SJSA1 (cell line): ENCODE measurements around the gene SLC25A26. TPM values are rescaled to one million over a fixed set of nuclear protein-coding genes. Genes with fewer than 3 reads are reported as not detected.

Source experiments
- DNase-seq, 2 experiments: peaks; one replicate each; pipeline ENCODE4 v3.0.0-alpha.2; 2015 to 2020; ENCODE audit warnings: low spot score in 2 of 2, low read depth in 1 of 2
- H3K27ac ChIP-seq: fragments of 250-450 bp; sonication (Bioruptor Pico); 2 replicates; pipeline ENCODE4 v1.5.1; 2020; ENCODE audit warnings: mild to moderate bottlenecking, moderate library complexity
- H3K27me3 ChIP-seq: fragments of 250-450 bp; sonication (Bioruptor Pico); replicated peaks from 2 replicates; pipeline ENCODE4 v1.5.1; 2020; ENCODE audit warnings: mild to moderate bottlenecking, moderate library complexity
- H3K36me3 ChIP-seq: fragments of 250-450 bp; sonication (Bioruptor Pico); 2 replicates; pipeline ENCODE4 v1.5.1; 2020; ENCODE audit warnings: mild to moderate bottlenecking
- H3K4me1 ChIP-seq: fragments of 250-450 bp; sonication (Bioruptor Pico); replicated peaks from 2 replicates; pipeline ENCODE4 v1.6.1; 2021; ENCODE audit warnings: mild to moderate bottlenecking
- H3K4me3 ChIP-seq: fragments of 250-450 bp; sonication (Bioruptor Pico); 2 replicates; pipeline ENCODE4 v1.5.1; 2020; ENCODE audit warnings: mild to moderate bottlenecking
- H3K9me3 ChIP-seq: fragments of 250-450 bp; sonication (Bioruptor Pico); replicated peaks from 2 replicates; pipeline ENCODE4 v1.5.1; 2020; ENCODE audit warnings: mild to moderate bottlenecking
- total RNA-seq: library from RNA; depleted of rRNA; stranded (reverse); fragments of >200 nt; shearing (Covaris generic); gene quantifications from 2 replicates; pipeline ENCODE4 v1.2.3, GENCODE V29; 2014

Gene SLC25A26
- total RNA-seq, 1 experiment from 2014 or later: 16.0 TPM

DNA sequence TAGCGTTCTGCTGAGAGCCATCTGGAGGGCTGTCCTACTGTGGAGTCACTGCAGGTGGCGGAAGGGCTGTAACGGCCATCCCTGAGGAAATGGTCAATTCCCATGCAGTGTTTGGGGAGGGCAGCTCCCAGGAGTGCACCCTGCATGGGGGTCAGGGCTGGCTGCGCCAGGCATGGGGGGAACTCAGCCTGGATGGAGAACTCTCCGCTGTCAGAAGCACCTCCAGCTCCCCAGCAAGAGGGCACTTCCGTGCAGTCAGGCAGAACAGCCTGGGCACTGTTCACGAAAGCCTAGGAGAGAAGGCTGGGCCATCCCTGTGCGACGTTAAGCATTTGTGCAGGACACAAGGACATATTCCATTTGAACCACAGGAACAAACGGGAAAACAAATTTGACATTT lies 174.8 kb downstream of the SLC25A26 start:
- H3K4me1 ChIP-seq: no peaks in the 10 kb centered on the region
- H3K27me3 ChIP-seq: no peaks in the 10 kb centered on the region
- no peak overlapping the region for H3K4me3 ChIP-seq
- H3K36me3 ChIP-seq: peaks cover 11% of the 10 kb centered on the region; the same call in 1 of the 2 replicates
- no peak overlapping the region for H3K27ac ChIP-seq
- no peaks in the 10 kb centered on the region for H3K9me3 ChIP-seq
- no peak for DNase-seq

DNA sequence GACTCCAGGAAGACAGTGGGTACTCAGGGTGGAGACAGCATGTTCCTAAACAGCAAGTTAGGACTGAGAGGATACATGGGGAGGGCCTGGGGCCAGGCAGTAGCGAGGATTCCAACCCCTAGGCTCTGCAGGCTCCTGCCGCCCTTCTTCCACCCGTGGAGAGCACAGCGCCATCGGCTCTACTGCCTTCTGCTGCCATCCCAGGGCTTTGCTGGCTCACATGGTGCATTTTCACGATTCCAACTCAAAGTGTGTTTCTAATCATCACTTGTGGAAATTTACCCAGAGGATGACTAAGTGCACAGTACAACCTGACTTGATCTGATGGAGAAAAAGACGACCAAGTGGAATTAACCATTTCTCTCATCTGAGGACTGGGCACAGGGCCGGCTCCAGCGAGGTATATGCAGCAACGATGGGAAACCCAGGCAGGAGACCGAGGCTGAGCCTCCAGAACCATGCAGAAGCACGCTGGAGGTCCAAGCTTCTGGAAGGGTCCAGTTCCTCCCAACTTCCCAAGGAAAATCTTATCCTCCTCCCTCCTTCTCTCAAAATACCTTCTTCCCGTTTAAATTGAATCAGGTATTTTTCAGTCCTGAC lies 175.5 kb downstream of the SLC25A26 start:
- H3K4me1 ChIP-seq: no peaks in the 10 kb centered on the region

DNA sequence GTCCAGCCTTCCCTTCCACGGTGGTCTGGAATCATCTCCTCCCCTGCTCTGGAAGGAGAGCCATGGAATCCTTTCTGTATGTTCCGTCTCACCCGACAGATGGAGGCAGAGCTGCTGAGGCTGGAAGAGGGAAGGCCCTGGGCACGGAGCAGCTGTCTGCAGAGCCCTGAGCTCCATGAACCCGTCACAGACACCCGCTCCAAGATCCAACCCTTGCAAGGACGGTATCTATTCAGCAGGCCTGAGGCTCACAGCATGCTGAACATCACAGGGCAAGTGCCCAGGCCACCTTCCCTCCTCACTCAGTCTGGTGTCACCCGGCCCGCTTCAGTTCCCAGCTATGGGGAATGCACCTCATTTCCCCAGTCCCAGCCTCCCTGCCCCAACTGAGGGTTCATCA lies 176.1 kb downstream of the SLC25A26 start:
- H3K4me1 ChIP-seq: no peaks in the 10 kb centered on the region
- H3K27ac ChIP-seq: no peak overlapping the region
- H3K9me3 ChIP-seq: no peaks in the 10 kb centered on the region
- peaks cover 11% of the 10 kb centered on the region; the same call in 1 of the 2 replicates for H3K36me3 ChIP-seq
- no peaks in the 10 kb centered on the region for H3K27me3 ChIP-seq
- no peak overlapping the region for H3K4me3 ChIP-seq
- no peak for DNase-seq

More for the DNA sequence above, 175.5 kb downstream of the SLC25A26 start:
- no peak for DNase-seq
- no peaks in the 10 kb centered on the region for H3K9me3 ChIP-seq
- no peaks in the 10 kb centered on the region for H3K27me3 ChIP-seq
- H3K27ac ChIP-seq: no peak overlapping the region
- H3K4me3 ChIP-seq: no peak overlapping the region
- H3K36me3 ChIP-seq: peaks cover 11% of the 10 kb centered on the region; the same call in 1 of the 2 replicates

DNA sequence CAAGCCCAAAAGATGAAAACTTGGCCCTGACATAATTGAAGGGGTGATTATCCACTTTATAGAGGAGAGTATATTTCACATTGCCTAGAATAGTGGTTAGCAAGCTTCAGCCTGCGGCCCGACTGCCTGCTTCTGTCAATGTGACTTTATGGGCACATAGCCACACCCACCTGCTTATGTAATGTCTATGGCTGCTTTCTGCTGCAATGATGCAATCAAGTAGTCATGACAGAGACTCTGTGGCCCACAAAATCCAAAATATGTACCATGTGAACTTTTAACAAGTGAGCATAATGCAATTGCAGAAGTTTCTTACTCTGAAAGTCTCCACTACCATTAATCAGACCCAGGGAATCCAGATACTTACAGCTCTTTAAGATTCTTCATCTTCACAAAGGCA lies 176.9 kb downstream of the SLC25A26 start:
- Histone ChIP-seq H3K27ac (no peak overlapping the region), H3K9me3 (no peaks in the 10 kb centered on the region), H3K36me3 (peaks cover 11% of the 10 kb centered on the region; the same call in 1 of the 2 replicates), H3K27me3 (no peaks in the 10 kb centered on the region), H3K4me3 (no peak overlapping the region), H3K4me1 (no peaks in the 10 kb centered on the region)
- DNase-seq: no peak

DNA sequence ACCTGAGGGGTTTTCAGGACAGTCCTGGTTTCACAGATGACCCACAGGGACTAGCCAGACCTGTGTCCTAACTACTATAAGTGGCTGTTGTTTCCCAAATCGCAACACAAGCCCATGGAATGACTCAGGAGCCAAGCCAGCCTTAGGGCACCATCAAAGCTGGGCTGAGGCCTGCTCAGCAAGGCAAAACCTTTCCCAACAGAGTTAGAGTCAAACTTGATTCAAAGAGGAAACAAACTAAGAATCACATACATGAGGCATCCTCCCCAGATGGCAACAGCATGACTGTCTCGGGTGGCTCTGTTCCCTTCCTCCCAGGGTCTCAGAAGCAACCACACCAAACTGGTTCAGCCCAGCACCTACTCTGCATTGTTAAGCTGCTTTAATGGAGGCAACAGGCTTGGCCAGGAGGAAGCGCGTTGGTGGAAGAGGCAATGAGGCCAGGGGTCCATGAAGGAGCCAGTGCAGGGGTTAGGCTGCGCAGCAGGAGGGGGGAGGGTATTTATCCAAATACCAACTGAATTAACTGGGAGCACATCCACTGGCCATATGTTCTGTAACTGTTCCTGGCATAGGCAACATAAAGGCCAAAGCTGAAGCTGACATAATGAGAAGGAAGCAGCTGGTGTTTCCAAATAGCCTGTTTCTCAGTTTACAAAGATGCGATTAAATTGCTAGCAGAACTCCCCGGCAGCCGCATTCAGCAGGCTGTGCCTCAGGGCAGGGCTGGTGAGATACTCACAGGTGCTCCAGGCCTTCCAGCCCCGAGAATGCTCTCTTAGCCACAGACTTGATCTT lies 177.6 kb downstream of the SLC25A26 start:
- Histone ChIP-seq H3K4me3 (no peak overlapping the region), H3K36me3 (peaks cover 7% of the 10 kb centered on the region; the same call in 1 of the 2 replicates), H3K27ac (no peak overlapping the region), H3K27me3 (no peaks in the 10 kb centered on the region), H3K9me3 (no peaks in the 10 kb centered on the region), H3K4me1 (peaks cover 3% of the 10 kb centered on the region)
- DNase-seq: no peak

DNA sequence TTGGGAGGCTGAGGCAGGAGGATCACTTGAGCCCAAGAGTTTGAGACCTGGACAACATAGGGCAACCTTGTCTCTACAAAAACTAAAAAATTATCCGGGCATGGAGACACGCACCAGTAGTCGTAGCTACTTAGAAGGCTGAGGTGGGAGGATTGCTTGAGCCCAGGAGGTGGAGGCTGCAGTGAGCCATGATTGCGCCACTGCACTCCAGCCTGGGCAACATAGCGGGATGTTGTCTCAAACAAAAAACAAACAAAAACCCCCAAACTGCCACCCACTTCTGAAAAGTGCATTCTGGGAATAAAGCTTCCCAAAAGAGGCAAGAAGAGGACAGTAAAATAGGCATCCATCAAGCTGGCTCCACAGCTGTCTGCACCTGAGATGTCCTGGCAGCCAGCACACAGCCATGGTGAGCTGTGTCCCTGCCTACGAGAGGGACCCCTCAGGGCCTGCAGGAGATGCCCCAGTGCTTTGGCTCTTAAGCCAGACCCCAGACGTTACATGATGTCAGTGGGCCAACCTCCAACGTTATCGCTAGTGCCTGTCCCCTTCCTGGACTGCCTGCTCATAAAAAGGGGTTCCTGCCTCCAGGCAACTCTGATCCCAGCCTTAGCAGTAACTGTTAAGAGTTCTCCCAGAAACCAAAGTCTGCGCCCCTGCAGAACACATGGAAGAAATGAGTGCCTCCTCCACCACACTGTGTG lies 178.9 kb downstream of the SLC25A26 start:
- Histone ChIP-seq H3K27ac (no peak overlapping the region), H3K27me3 (no peaks in the 10 kb centered on the region), H3K36me3 (peaks cover 12% of the 10 kb centered on the region; the same call in 1 of the 2 replicates), H3K4me3 (no peak overlapping the region), H3K9me3 (no peaks in the 10 kb centered on the region), H3K4me1 (peaks cover 5% of the 10 kb centered on the region)
- DNase-seq: no peak

DNA sequence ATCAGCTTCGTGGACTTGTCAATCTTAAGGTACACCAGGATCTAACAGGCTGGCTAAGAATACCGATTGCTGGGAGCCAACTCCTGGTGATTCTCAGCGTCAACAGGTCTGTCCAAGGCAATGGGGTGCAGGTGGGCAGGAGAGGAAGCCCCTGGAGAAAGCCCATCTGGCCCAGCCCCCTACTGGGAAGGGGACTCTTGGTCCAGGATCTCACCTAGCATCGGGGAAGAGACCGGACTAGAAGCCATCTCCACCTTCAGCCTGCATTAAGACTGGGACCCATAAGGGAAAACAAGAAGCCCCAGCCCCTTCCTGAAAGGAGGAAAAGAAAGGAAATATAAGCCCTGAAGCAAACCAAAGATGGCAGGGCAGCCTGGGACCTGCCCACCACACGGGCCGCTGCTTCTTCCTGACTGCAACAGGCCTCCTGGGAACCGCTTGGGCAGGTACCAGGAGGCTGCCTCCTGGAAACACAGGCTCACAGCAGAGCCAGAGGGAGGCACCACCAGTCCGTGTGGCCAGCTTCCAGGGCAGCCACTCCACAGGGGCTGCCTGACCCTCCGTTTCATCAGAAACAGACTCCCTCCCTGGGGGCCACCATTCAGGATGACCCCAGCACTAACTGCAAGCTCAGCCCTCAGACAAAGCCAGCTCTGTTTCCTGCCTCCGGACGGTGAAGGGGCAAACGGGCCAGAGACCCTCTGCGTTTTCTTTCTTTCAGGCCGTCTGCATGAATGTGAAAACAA lies 179.8 kb downstream of the SLC25A26 start:
- no peaks in the 10 kb centered on the region for H3K27me3 ChIP-seq
- no peaks in the 10 kb centered on the region for H3K9me3 ChIP-seq
- peaks cover 9% of the 10 kb centered on the region for H3K4me1 ChIP-seq
- H3K27ac ChIP-seq: no peak overlapping the region
- DNase-seq: no peak
- H3K4me3 ChIP-seq: no peak overlapping the region
- peaks cover 19% of the 10 kb centered on the region for H3K36me3 ChIP-seq

DNA sequence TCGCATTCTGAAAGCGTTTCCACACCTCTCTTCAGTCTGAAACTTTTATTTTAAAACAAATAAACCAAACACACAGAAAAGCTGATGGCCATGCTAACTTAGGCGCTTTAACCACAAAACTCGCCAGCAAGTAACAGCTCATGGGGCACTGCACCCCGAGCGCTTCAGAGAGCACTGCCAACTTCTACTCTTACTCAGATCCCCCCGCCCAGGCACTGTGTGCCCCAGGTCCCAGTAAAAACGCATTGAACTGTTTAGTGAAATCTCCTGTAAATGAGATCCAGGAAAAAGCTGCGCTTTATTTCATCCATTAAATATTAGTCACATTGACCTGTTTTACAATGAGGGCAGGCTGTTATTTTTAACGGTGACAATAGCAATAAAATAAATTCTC lies 180.4 kb downstream of the SLC25A26 start:
- H3K27ac ChIP-seq: no peak overlapping the region
- peaks cover 14% of the 10 kb centered on the region for H3K4me1 ChIP-seq
- no peaks in the 10 kb centered on the region for H3K9me3 ChIP-seq
- DNase-seq: no peak
- no peak overlapping the region for H3K4me3 ChIP-seq
- no peaks in the 10 kb centered on the region for H3K27me3 ChIP-seq
- H3K36me3 ChIP-seq: peaks cover 19% of the 10 kb centered on the region

DNA sequence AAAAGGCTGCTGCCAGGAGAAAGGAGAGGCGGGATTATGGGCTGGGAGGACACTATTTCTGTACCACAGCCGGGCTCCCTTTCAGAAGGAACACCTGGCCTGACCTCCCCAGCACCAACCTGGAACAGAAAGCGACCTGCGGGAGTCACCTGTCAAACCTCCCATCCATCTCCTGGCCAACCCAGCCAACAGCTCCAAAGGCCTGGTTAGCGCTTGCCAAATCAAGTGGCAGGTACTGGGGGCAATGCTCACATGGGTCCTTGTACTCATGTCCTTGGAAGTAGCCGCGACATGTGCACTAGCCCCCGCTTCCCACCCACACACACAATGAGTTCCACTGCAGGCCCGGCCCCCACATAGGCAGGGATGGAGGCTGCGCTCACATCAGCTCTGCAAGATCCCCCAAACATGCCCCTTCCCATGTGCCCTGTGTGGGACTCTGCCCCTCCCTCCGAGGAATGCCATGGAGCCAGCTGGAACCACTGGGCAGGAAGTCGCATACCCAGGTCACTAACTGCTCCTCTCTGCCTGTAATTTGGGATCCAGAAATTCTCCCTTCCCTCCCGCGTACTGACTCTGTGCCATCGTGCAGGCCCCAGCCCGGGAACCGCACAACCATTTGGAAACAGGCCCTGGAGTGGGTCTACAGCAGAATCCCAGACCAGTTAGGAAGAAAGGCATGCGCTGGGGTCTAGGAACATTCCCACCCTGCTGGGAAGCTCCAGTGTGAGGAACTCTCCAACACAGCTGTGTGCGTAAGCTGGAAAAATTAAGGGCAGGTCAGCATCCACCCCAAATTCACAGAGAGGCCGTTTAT lies 181.1 kb downstream of the SLC25A26 start:
- H3K27me3 ChIP-seq: no peaks in the 10 kb centered on the region
- H3K4me3 ChIP-seq: no peak overlapping the region
- H3K36me3 ChIP-seq: peaks cover 20% of the 10 kb centered on the region
- DNase-seq: no peak
- peaks cover 14% of the 10 kb centered on the region for H3K4me1 ChIP-seq
- no peak overlapping the region for H3K27ac ChIP-seq
- no peaks in the 10 kb centered on the region for H3K9me3 ChIP-seq

DNA sequence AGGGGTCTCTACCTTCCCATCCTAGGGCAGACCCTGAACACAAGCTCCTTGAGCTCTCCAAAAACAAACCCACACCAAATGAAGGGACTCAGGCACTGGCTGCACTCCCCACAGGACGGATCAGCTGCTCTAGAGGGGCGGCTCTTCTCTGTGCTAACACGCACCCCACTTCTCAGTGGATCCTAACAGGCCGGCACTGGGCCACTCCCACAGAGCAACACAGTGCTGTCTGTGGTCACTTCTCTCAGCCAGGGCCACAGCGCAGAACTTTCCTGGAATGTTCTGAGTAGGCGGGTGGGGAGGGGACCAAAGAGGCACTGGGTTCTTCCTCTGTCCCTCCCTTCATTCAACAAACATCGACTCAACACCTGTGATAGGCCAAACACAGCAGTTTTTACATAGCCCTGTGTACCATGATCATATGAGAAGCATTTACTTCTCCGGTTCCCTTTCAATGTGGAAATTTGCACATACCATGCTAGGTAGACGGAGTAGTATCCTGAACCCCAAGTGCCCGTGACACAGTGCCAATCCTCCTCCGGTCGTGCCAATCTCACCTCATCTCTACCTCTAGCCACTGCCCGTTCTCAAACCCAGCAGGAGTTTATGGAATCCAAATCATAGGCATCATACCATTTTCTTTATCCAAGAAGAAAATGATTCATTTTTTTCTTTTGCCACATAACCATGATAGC lies 181.9 kb downstream of the SLC25A26 start:
- peaks cover 28% of the 10 kb centered on the region for H3K36me3 ChIP-seq
- no peaks in the 10 kb centered on the region for H3K9me3 ChIP-seq
- H3K27ac ChIP-seq: no peak overlapping the region
- peaks cover 14% of the 10 kb centered on the region for H3K4me1 ChIP-seq
- no peaks in the 10 kb centered on the region for H3K27me3 ChIP-seq
- no peak overlapping the region for H3K4me3 ChIP-seq
- no peak for DNase-seq

DNA sequence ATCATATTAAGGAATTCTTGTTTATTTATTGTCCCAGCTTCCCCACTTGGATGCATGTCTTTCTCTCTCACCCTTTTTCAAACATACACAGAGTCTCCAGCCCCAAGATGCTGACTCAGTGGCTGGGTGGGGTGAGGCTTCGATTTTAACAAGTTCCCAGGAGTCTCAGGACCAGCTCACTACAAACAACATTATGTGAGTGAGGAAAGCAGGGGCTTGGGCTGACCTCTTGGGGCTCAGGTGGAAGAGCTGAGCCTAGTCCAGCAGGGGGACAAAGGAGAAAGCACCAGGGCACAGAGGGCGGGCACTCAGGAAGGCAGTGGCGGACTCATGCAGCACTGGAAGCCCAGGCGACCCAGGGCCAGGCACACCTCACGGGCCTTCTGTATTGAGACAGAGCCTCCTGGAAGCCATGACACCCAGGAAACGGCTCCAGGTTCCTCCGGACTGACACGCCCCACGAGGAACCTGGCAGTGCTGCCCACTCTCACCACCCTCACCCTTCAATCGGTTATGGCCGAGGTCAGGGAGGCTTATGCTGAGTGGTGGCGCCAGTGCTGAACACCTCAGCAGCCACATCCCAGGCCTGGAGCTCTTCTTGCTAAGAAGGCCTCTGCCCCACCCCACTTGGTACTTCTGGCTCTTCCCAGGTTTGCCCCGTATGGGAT lies 182.7 kb downstream of the SLC25A26 start:
- Histone ChIP-seq H3K36me3 (peaks cover 33% of the 10 kb centered on the region), H3K4me1 (peaks cover 14% of the 10 kb centered on the region), H3K27ac (no peak overlapping the region), H3K4me3 (no peak overlapping the region), H3K27me3 (no peaks in the 10 kb centered on the region), H3K9me3 (no peaks in the 10 kb centered on the region)
- DNase-seq: no peak

DNA sequence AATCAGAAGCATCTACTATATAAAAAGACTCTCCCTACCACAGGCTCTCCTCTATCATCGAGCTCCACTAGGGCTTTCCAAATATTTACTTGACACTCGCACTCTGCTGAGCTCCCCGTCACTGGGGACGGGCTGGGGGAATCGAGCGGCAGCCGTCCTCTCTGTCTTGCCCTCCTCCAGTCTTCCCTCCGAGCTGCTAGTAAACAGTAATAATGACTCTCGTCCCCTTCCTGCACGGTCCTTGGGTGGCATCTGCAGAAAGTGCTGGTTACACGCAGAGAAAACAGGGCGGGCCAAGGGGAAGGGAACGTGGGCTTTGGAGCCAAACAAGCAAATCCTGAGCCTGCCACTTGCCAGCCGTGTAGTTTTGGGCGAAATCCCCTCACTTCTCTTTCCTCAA lies 183.4 kb downstream of the SLC25A26 start:
- Histone ChIP-seq H3K27ac (no peak overlapping the region), H3K4me3 (no peak overlapping the region), H3K36me3 (peaks cover 33% of the 10 kb centered on the region), H3K27me3 (no peaks in the 10 kb centered on the region), H3K9me3 (no peaks in the 10 kb centered on the region), H3K4me1 (peaks cover 14% of the 10 kb centered on the region)
- no peak for DNase-seq
